Measurements from ENCODE around the gene CAV2.
"Not testable (repeated sequence)": the region's sequence is repeated elsewhere in the genome, so short reads cannot be mapped to it uniquely, and the experiment has no call there.

The CAV2 gene, protein sequence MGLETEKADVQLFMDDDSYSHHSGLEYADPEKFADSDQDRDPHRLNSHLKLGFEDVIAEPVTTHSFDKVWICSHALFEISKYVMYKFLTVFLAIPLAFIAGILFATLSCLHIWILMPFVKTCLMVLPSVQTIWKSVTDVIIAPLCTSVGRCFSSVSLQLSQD

DNA sequence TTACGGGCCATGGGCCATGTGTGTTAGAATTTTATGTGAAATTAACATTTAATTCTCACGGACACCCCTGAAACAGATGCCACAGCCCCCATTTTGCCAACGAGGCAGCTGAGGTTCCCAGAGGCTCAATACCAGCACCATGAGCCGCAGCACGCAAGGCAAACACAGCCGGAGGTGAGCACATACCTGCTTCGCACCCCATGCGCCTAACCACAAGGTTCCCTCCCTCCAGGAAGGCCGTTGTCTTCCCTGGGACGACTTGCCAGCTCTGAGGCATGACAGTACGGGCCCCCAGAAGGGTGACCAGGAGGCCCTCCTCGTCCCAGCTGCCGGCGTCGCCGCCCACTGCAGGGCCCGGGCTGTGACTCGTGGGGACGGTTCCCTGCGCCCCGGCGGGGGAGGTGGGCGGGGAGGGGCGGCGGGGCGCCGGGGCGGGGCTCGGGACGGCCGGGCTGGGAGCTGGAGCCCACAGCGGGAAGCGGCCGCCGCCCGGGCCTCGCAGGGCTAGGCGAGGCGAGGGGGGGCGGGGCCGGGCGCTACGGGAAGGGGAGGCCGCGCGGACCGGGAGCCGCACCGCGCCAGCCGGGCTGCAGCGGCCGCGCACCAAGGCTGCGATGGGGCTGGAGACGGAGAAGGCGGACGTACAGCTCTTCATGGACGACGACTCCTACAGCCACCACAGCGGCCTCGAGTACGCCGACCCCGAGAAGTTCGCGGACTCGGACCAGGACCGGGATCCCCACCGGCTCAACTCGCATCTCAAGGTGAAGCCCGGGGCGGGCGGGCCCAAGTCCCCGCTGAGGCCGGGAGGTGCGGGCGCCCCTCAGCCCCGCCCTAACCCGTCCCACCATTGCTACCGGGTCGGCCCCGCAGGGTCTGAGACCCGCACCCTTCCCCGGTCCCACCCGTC lies at the start of gene CAV2:
Gene CAV2, plus strand, starts transcription at position 571 of the 910 bp plus-strand sequence. Its CDS starts 44 bp downstream, at position 615.
- DNase-seq (ENCODE audit: low read depth, low spot score) = no peak

DNA sequence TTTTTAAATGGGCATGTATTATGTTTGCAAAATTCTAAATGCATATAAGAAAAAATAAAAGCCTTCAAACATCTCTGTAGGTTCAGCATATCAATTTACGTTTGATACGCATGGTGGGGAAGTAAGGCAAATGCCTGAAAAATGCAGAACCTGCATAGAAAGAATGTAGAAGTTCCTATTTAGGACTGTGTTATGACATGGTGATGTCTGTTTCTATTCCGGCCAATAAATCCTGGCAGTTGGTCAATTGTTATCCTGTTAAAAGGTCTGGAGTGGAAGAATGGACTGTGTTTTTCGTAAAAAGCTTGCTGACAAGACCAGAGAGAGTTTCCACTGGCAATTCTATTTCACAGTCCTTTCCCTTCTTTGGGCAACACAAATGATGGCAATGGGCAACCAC lies 49.6 kb upstream of the CAV2 start:
- no peak for DNase-seq (ENCODE audit: low read depth, low spot score)

DNA sequence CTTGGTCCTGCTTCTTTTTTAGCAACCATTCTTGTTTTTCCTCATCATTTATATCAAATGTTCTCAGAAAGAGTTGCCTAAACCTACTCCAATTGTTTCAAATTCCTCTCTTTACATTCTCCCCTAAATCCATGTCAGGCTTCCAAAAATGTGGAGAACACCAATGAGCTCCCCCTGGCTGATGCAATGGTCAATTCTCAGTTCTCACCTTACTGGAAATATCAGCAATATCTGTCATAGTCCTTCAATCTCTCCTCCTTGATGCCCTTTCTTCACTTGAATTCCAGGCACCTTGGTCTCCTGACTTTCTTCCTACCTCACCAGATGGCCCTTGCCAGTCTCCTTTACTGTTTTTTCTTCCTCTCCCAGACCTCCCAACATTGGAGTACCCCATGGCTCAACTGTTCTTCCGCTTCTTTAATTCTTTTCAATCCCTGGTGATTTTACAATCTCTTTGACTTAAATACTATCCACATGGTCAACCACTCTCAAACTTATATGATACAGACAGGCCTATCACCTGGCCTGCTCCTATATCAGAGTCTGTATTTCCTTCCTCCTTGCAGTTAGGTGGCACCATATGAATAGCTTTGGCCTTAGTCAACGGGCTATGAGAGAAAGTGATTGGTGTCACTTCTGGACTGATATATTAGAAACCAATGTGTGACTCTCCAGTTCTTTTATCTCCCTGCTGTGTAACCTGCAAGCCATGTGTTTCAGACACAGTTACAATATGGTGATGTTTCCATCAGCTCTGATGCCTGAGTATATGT lies 47.4 kb upstream of the CAV2 start:
- DNase-seq (ENCODE audit: low read depth, low spot score) = no peak

DNA sequence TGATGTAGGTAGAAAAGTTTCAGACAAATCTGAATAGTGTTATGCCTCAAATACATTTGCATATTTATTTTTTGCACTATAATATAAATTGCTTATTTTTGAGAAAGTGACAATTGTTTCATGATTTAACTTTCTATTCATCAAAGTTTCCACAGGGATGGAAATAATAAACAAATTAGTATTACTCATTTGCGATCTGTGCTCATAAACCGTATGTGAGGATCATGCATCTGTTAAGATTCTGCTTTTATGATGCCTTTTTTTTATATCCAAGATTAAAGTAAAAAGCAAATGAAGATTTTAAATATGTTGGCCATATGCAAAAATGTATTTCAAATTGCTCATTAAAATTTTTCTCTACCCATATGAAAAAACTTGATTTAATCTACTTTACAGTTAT lies 45.2 kb upstream of the CAV2 start:
- no peak for DNase-seq (ENCODE audit: low read depth, low spot score)

DNA sequence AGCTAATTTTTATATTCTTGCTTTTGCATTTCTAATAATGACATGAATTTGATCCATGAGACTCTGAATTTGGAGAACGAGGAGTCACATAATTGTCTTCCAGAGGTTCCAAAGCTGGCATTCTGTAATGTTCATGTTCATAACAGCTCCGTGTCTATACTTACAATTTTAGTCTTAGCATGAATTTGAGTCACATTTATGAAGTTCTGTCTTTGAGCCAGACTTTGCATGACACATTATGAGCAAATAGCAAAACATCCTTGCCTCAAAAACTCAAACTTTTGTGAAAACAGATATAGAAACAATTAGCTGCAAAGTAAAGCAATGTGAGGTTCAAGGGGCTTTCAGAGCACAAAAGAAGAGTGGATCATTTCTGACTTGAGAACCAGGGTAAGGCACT lies 44.5 kb upstream of the CAV2 start:
- DNase-seq (ENCODE audit: low read depth, low spot score) = no peak

DNA sequence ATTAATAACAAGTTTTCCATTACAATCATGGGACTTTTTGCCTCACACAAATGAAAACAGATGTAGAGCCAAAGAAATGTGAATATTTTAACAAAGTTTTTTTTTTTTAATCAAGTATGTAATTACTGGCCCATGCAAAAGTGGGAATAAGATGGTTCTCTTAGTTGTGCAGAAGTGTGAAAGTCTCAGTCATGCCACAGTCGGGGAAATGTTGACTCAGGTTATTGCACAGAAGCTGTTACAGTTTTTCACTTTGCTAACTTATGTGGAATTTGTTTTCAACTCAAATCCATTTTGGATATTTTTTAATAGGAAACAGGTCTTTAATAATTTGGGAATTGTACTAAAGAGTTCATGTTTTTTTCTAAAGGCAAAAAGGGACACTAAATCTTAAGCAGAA lies 44.0 kb upstream of the CAV2 start:
- no peak for DNase-seq (ENCODE audit: low read depth, low spot score)

DNA sequence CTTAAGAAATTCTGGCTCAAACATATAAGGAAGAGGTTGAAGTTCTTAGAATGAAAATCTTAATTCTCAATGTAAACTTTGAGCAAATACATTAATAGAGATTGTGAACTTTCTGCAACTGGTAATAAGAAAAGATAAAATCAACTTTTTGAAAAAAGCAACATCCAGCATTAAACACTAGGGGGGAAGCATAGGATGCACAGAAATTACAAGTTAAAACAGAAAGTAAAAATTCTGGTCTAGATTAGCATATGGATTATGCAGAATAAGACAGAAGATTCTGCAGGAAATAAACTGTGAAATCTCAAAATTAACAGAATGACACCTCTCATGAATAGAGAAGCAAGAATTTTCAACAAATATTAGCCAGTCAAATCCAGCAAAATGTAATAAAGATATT lies 38.0 kb upstream of the CAV2 start:
- DNase-seq (ENCODE audit: low read depth, low spot score) = no peak

DNA sequence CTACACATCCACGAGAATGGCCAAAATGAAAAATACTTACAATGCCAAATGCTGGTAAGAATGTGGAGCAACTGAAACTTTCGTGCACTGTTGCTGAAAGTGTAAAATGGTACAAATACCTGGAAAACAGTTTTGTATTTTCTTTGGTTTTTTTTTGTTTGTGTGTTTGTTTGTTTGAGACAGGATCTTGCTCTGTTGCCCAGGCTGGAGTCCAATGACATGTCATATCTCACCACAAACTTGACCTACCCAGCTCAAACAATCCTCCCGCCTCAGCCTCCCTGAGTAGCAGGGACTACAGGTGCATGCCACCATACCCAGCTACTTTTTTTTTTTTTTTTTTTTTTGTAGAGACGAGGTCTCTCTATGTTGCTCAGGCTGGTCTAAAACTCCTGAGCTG lies 35.6 kb upstream of the CAV2 start:
- DNase-seq (ENCODE audit: low read depth, low spot score) = no peak

DNA sequence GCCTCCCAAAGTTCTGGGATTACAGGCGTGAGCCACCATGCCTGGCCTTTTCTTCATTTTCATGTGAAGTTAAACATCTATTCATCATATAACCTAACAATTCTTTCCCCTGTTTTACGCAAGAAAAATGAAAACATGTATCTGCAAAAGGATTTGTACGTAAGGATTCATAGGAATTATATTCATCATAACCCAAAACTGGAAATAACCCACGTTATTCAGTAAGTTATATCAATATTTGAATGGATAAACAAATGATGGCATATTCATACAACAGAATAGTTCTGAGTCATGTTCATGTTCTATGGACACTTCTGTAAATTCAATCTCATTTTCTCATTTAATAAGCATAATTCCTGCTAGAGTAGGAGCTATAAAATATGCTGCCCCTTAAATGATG lies 35.2 kb upstream of the CAV2 start:
- DNase-seq (ENCODE audit: low read depth, low spot score) = no peak

DNA sequence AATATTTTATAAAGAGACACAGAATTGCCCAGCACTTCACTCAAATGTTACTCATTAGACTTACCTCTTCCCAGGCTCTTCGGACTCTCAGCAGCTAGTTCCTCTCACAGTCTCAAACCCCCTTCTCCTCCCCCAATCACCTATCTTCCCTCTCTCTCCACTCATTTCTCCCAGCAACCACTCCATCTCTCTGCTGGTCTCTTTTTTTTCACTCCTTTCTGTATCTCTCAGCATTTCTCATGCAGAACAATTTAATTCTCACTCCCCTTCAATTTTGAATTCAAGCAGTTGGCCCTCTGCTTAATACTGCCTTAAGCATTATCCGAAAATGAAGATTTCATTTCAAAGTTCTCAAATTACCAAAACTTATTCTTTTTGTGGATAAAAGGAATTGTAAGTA lies 34.4 kb upstream of the CAV2 start:
- DNase-seq (ENCODE audit: low read depth, low spot score) = no peak

DNA sequence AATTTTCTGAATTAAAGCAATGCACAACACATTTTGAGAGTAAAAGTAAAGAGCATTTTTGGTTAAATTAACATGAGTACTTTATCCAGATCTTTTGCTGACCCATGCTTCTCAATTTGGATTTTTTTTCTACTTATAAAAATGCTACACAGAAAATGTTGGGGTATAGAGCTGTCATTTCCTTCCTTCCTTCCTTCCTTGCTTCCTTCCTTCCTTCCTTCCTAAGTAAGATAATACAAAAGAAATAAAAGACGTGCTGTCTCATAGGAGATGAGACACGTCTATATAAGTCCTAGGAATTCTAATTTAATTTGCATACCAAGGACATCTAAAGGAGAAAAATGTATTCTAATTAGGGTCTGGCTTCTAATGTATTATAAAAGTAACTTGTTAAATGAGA lies 31.0 kb upstream of the CAV2 start:
- DNase-seq (ENCODE audit: low read depth, low spot score) = no peak

DNA sequence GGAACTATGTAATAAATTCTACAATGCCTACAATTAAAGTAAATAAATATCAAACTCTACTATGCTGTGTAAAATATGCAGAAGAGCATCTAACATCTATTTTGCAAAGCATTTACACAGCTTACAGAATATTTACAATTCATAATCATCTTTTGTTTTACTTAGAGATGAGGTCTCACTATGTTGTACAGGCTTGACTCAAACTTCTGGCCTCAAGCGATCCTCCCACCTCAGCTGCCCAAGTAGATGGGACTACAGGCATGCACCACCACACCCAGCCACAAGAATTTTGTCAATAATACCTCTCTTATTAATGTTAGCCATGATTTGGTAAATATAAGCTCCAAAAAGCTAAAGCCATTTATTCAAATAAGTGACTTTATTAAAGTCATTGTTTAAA lies 21.9 kb upstream of the CAV2 start:
- DNase-seq (ENCODE audit: low read depth, low spot score) = no peak

DNA sequence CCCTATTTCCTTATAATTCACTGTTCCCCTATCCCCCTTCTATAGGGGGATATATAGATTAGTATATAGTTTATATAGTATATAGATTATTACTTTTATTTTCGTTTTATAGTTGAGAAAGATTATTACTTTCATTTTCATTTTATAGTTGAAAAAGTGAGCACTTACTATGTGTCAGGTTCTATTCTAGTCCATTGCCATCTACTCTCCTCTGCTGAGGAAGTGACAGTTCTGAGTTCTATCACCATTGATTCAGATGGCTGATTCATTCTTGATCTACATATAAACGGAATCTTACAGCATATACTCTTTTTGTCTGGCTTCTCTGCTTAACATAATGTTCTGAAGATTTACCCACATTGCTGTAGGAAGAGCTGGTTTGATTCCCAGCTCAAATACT lies 20.7 kb upstream of the CAV2 start:
- DNase-seq (ENCODE audit: low read depth, low spot score) = no peak

DNA sequence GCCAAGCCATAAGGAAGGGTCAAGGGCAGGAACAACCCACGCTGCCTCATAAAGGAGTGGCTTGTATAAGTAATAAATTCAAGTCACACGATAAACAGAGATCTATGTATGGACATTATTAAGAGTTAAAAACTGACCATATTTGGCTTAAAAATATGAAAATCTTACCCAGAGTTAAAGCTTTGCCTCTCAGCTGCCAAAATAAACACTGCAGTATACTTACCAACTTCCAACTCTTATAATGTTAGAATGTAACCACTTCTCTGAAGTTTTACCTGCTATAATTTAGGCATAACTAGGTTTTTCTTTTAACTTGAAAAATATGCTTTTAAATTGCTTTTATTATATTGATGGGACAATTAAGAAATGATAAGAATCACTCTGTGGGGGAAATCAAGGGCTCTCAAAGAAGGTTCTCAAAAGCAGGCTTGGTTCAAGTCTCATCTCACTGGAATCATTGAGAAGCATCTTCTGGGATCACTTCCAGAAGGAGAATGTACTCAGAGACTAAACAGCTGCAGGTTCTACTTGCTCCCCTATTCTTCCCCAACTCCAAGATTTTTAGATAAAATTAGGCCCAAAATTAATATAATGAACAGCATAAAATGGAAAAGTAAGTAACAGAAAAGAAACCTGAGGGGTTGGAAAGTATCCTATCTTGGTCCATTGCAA lies 16.1 kb upstream of the CAV2 start:
- no peak for DNase-seq (ENCODE audit: low read depth, low spot score)

DNA sequence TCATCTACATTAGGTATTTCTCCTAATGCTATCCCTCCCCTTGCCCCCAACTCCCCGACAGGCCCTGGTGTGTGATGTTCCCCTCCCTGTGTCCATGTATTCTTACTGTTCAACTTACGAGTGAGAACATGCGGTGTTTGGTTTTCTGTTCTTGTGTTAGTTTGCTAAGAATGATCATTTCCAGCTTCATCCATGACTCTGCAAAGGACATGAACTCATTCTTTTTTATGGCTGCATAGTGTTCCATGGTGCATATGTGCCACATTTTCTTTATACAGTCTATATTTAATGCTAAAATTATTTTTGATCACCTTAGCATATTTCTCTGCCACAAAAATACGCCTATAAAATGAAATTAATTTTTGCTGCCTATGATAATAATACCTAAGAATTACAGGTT lies 15.1 kb upstream of the CAV2 start:
- not testable (repeated sequence) for DNase-seq (ENCODE audit: low read depth, low spot score)

DNA sequence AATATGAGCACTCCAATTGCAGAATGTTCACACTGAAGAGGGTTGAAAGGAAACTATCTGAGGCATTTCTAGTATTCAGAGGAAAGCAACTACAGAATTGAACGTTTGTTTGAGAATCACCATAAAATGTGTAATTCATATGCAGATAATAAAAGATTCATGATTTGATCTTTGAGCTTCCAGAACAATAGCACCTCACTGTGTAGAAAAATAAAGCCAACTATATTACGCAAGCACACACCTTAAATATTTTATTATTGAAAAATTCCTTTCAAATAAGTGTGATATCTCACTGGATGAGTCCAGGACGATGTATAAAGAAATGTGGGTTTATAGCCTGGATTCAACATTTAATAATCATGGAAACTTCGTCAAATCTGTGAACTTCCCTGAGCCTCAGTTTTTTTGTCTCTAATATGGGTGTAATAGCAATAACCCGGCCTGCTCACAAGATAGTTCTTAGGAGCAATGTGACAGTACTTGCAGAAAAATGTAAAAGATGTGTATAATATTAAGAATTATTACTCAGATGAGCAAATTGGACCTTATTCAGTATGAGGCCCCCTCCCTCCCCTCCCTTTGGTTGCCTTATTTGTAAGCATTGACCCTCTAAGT lies 11.5 kb upstream of the CAV2 start:
- no peak for DNase-seq (ENCODE audit: low read depth, low spot score)

DNA sequence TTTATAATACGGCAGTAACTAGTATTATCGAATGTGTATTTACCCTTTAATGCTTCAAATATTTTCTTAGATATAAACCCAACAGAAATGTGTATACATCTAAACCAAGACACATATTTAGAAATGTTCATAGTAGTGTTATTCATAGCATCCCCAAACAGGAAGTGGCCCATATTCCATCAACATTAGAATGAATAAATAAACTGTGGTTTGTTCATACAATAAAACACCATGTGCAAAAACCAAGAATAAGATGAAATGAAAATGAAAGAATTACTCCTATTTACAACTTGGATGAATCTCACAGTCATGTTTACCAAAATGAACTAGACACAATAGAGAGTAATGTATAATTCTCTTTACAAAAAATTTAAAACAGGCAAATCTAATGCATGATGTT lies 9.2 kb upstream of the CAV2 start:
- DNase-seq (ENCODE audit: low read depth, low spot score) = no peak

DNA sequence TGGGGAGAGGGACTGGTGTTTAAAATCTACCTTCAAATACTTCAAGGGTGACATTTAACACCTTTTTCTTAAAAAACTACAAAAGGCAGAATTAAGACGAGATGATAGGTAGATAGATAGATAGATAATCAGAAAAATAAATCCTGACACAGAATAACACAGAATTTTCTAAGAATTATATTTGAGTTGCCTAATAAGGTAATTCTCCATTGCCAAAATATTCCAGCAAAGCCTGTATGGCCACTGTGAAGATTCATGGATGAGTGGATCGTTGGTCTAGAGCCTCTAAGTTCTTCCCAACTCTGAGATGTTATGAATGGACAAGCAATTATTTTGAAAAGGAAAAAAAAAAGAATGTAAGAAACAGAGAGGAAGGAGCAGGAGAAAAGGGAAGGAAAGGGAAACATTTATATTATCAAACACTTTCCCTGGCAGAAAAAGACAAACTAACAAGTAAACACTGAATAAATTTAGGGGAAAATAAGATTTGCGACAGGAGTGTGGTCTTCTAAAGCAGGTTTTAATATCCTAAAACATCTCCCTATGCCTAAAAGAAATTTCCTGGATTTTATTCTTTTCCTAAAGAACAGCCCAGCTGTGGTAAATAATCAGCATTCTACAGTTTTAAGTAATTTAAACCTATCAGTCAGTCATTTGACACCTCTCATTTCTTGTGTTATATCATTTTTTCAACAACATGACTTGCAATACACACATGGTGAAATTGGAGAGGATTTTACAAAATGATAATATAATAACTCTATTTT lies 7.5 kb upstream of the CAV2 start:
- no peak for DNase-seq (ENCODE audit: low read depth, low spot score)

DNA sequence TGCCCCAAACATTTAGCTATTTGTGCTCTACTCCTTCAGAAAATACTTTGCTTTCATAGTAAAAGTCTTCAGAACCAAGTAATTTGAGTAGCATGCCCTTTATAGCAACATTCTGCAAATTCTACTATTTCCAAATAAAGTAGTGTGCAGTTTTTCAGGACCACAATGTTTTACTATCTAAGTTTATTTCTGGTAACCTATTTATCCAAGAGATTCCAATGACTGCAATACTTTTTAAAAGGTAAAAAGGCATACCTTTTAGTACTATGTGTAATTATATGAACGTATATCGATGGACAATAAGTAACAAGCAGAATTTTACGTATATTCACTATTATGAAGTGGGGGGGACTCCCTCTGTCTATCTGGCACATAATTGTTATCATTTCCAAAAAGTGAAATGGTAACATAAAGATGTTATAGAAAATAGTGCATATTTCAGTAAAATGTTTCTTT lies 6.9 kb upstream of the CAV2 start:
- DNase-seq (ENCODE audit: low read depth, low spot score) = no peak

DNA sequence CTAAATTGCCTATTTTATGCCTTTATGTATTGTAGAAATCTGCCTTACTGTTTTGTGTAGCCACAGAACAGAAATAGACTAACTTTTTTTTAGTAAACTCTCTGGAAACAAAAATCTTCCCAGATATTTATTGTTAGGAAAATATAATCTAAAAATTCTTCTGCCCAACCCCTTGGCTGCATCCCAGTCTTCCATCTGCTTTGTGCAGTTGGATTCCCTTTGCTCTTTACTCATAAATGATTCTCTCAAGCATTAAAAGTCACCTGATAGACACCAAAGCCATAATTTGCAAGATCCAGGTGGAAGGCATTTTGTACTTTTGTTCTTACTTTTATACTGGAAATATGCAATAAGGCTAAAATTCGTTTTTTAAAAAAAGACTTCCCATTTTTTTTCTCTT lies 6.1 kb upstream of the CAV2 start:
- no peak for DNase-seq (ENCODE audit: low read depth, low spot score)

DNA sequence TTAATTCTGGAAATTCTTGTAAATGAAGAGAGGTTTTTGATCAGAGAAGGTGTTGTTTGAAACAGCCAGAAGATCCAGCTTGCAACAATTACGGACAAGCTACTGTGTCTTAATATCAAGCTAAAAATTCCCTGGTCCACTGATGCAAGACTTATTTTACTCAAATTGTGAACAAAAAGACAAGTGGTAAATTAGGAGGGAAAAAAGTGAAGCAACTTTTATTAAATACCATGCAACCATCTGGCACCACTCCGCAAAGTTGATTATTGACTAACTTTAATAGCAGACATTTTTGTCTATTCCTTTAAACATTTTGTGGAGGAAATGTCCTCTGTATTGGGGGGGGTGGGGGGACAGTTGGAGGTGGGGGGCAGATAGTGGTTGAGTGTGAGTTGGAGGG lies 5.1 kb upstream of the CAV2 start:
- no peak for DNase-seq (ENCODE audit: low read depth, low spot score)

Measured in brain pericyte (primary cell).